Measurements from ENCODE around the gene RGS14. TPM values are rescaled to one million over a fixed set of nuclear protein-coding genes. Genes with fewer than 3 reads are reported as not detected.

Gene RGS14
- total and polyA plus RNA-seq, 2 donors (not counting 3 experiments of a cell fraction or from before 2014, with no cell fraction given): 4.3 to 7.3 TPM

DNA sequence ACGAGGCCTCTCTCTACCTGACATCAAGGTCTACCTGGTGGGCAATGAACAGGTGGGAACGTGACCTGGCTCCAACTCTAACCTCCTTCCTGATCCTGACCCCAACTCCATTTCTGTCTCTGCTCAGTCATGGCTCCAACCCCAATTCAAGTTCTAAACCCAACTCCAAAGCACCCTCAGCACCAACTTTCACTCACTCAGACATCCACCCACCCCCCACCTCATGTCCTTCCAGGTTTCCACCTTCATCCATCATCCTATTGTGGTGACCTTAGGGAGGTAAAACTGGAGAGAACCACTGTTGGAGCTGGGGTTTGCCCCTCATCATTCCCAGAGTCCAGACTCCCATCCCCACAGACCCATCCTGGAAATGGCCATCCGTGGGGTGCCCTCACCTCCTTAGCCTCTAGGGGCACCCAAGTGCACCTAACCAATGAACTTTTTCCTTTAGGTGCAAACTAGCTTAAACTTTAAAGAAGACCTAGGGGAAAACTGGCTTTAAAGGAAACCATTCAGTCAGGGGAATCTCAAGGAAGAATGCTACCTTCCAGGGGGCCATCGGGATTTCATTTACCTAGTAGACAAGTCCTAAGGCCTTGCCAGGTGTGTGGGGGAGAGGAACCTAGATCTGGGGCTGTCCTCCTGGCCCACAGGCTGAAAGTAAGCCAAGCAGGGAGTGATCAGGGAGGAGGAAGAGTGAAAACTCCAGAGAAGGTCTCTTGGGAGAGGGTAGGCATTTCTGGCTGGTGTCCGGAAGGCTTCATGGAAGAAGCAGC, 11.3 kb downstream of the RGS14 start:
- H2AFZ ChIP-seq (ENCODE audit: low read depth, low read length): no peak overlapping the region
- H3K4me2 ChIP-seq (ENCODE audit: insufficient read depth, low read length): no peak overlapping the region
- FAIRE-seq: no peak
- dilution Hi-C loops (cut with MboI; ENCODE audit: extremely low pct_ligation_motif_present, low sequenced_read_pairs): no loop called here
- ChIA-PET POLR2A (no interaction called here), CTCF (interaction anchor here (0.6 to 5.8 kb wide), 12 partner anchors 10 to 297 kb away, joined by 3 to 64 read pairs (median 13); partner anchors contain the start of genes LMAN2 and RGS14)
- peak; percentile 21 for DNase-seq (ENCODE audit: low read depth, low spot score)
- intact Hi-C loops (cut with micrococcal nuclease): loop anchor here (5.0 kb wide), 1 partner anchor 57 kb away; the partner anchor contains the start of gene MXD3
- no peaks in the 10 kb centered on the region for H4K20me1 ChIP-seq (replicated peaks; ENCODE audit: control insufficient read depth, extremely low read depth, insufficient read depth, low read length)
- H3K4me1 ChIP-seq (ENCODE audit: control insufficient read depth, extremely low read depth, insufficient read depth, low read length): peaks cover 28% of the 10 kb centered on the region
- no peaks in the 10 kb centered on the region for H3K79me2 ChIP-seq (ENCODE audit: control insufficient read depth, insufficient read depth, low read length)
- H3K9ac ChIP-seq (replicated peaks; ENCODE audit: extremely low read depth, insufficient read depth, low read length): no peak overlapping the region
- no peak overlapping the region for H3K4me3 ChIP-seq (replicated peaks in 1 of 3; ENCODE audit: insufficient read depth in 1 of 3, low read depth in 1 of 3, low read length in 3 of 3)
- H3K9me1 ChIP-seq (replicated peaks; ENCODE audit: control insufficient read depth, extremely low read depth, insufficient read depth, low read length): no peaks in the 10 kb centered on the region
- no peaks in the 10 kb centered on the region for H3K27me3 ChIP-seq (ENCODE audit: control insufficient read depth in 2 of 2, insufficient read depth in 2 of 2, low read length in 2 of 2)
- no peaks in the 10 kb centered on the region for H3K36me3 ChIP-seq (ENCODE audit: control insufficient read depth in 2 of 2, extremely low read depth in 1 of 2, insufficient read depth in 2 of 2, low read length in 2 of 2)
- H3K9me3 ChIP-seq (replicated peaks; ENCODE audit: control insufficient read depth, insufficient read depth, low read length): no peaks in the 10 kb centered on the region
- TF ChIP-seq MYC (IDR thresholded peaks at IDR 0.05; ENCODE audit: low read depth, low read length) (no peak), CTCF (IDR thresholded peaks at IDR 0.05; ENCODE audit: extremely low read depth in 1 of 2, insufficient read depth in 1 of 2, low read depth in 1 of 2, low read length in 2 of 2) (peak; percentile 54 to 57)
- no TSS peak for BruUV-seq (replicated peaks)
- no peak overlapping the region for H3K27ac ChIP-seq (ENCODE audit: insufficient read depth, low read depth, low read length)
